H9 (cell line): ENCODE measurements around the gene EYA4. TPM values are rescaled to one million over a fixed set of nuclear protein-coding genes. Genes with fewer than 3 reads are reported as not detected.

ENCODE experiments used
- DNase-seq: peaks from one replicate; pipeline ENCODE4 v3.0.0-alpha.2; 2017
- H2AFZ ChIP-seq: one replicate; pipeline ENCODE4 v1.6.1; 2013; ENCODE audit warnings: mild to moderate bottlenecking, low read length, control low read depth, moderate library complexity
- H2AK5ac ChIP-seq: 2 replicates; pipeline ENCODE4 v1.6.1; 2013; ENCODE audit warnings: low read length, control low read depth, mixed read lengths; ENCODE audit not compliant: insufficient read length
- H2BK120ac ChIP-seq: one replicate; pipeline ENCODE4 v1.6.1; 2013; ENCODE audit warnings: low read depth, mild to moderate bottlenecking, low read length, control low read depth, inconsistent platforms; ENCODE audit not compliant: poor library complexity, severe bottlenecking
- H2BK12ac ChIP-seq: 2 replicates; pipeline ENCODE4 v1.6.1; 2013; ENCODE audit warnings: low read length, control low read depth, mixed read lengths, low read depth; ENCODE audit not compliant: insufficient read length
- H2BK15ac ChIP-seq: 2 replicates; pipeline ENCODE4 v1.6.1; 2013; ENCODE audit warnings: low read depth, low read length, control low read depth
- H2BK20ac ChIP-seq: one replicate; pipeline ENCODE4 v1.6.1; 2013; ENCODE audit warnings: low read depth, mild to moderate bottlenecking, low read length, control low read depth, inconsistent platforms; ENCODE audit not compliant: poor library complexity, severe bottlenecking
- H2BK5ac ChIP-seq: 2 replicates; pipeline ENCODE4 v1.6.1; 2013; ENCODE audit warnings: low read length, control low read depth, mixed read lengths; ENCODE audit not compliant: insufficient read length
- H3K14ac ChIP-seq: 2 replicates; pipeline ENCODE4 v1.6.1; 2013; ENCODE audit warnings: low read length, control low read depth; ENCODE audit not compliant: insufficient read depth
- H3K18ac ChIP-seq: 2 replicates; pipeline ENCODE4 v1.6.1; 2013; ENCODE audit warnings: low read depth, mild to moderate bottlenecking, mixed read lengths, low read length, control low read depth; ENCODE audit not compliant: insufficient read length
- H3K23ac ChIP-seq: 2 replicates; pipeline ENCODE4 v1.6.1; 2013; ENCODE audit warnings: low read length, control low read depth, mixed read lengths, low read depth; ENCODE audit not compliant: insufficient read length
- H3K23me2 ChIP-seq: 2 replicates; pipeline ENCODE4 v1.6.1; 2013; ENCODE audit warnings: low read depth, mild to moderate bottlenecking, mixed read lengths, low read length, control low read depth; ENCODE audit not compliant: insufficient read length, poor library complexity, severe bottlenecking
- H3K27ac ChIP-seq: 2 replicates; pipeline ENCODE4 v1.5.1; 2013; ENCODE audit warnings: low read length, control low read depth, mixed read lengths, low read depth; ENCODE audit not compliant: insufficient read length
- H3K27me3 ChIP-seq: 2 replicates; pipeline ENCODE4 v1.6.1; 2013; ENCODE audit warnings: low read length, control low read depth, inconsistent platforms; ENCODE audit not compliant: insufficient read depth
- H3K4ac ChIP-seq: 2 replicates; pipeline ENCODE4 v1.6.1; 2013; ENCODE audit warnings: low read depth, mild to moderate bottlenecking, control low read depth, inconsistent platforms, low read length, moderate library complexity
- H3K4me1 ChIP-seq: 2 replicates; pipeline ENCODE4 v1.6.1; 2013; ENCODE audit warnings: low read length, control low read depth, inconsistent platforms; ENCODE audit not compliant: insufficient read depth
- H3K4me2 ChIP-seq: 2 replicates; pipeline ENCODE4 v1.6.1; 2013; ENCODE audit warnings: low read length, control low read depth, mixed read lengths; ENCODE audit not compliant: insufficient read length, insufficient read depth
- H3K56ac ChIP-seq: 2 replicates; pipeline ENCODE4 v1.6.1; 2013; ENCODE audit warnings: low read depth, mild to moderate bottlenecking, mixed read lengths, low read length, control low read depth; ENCODE audit not compliant: insufficient read length
- H3K79me1 ChIP-seq: 2 replicates; pipeline ENCODE4 v1.6.1; 2013; ENCODE audit warnings: low read depth, mild to moderate bottlenecking, moderate library complexity, low read length, control low read depth, inconsistent platforms; ENCODE audit not compliant: insufficient read depth, poor library complexity, severe bottlenecking
- H3K79me2 ChIP-seq: 2 replicates; pipeline ENCODE4 v1.6.1; 2013; ENCODE audit warnings: low read length, control low read depth, inconsistent platforms; ENCODE audit not compliant: insufficient read depth
- H3K9ac ChIP-seq: 2 replicates; pipeline ENCODE4 v1.6.1; 2013; ENCODE audit warnings: low read length, control low read depth, mixed read lengths; ENCODE audit not compliant: insufficient read length; ENCODE audit errors: extremely low read depth
- H3K9me3 ChIP-seq: one replicate; pipeline ENCODE4 v1.6.1; 2013; ENCODE audit warnings: low read depth, low read length, inconsistent platforms; ENCODE audit not compliant: control insufficient read depth
- H3T11ph ChIP-seq: one replicate; pipeline ENCODE4 v1.6.1; 2013; ENCODE audit warnings: mild to moderate bottlenecking, low read length, control low read depth, inconsistent platforms
- H4K20me1 ChIP-seq: one replicate; pipeline ENCODE4 v1.6.1; 2013; ENCODE audit not compliant: control insufficient read depth, insufficient read length, insufficient read depth
- H4K5ac ChIP-seq: 2 replicates; pipeline ENCODE4 v1.6.1; 2013; ENCODE audit warnings: low read depth, mild to moderate bottlenecking, mixed read lengths, low read length, control low read depth; ENCODE audit not compliant: insufficient read length
- H4K8ac ChIP-seq: replicated peaks from 2 replicates; pipeline ENCODE4 v1.6.1; 2013; ENCODE audit warnings: low read length, control low read depth, mixed read lengths, low read depth; ENCODE audit not compliant: insufficient read length
- H4K91ac ChIP-seq: 2 replicates; pipeline ENCODE4 v1.6.1; 2013; ENCODE audit warnings: low read depth, mild to moderate bottlenecking, moderate library complexity, mixed read lengths, low read length, control low read depth; ENCODE audit not compliant: insufficient read length
- H3K27ac Mint-ChIP-seq, 3 experiments: 2 replicates in 2 of 3; 3 replicates in 1 of 3; pipeline ENCODE4 v1.8.0; 2020 to 2021; ENCODE audit warnings: mixed read lengths in 3 of 3, mild to moderate bottlenecking in 1 of 3, moderate library complexity in 1 of 3
- H3K27me3 Mint-ChIP-seq: 2 replicates; pipeline ENCODE4 v1.8.0; 2021; ENCODE audit warnings: low read depth, mild to moderate bottlenecking, moderate library complexity, mixed read lengths
- H3K36me3 Mint-ChIP-seq, 3 experiments: 2 replicates in 2 of 3; 3 replicates in 1 of 3; pipeline ENCODE4 v1.8.0; 2020 to 2021; ENCODE audit warnings: low read depth in 3 of 3, mixed read lengths in 3 of 3; ENCODE audit not compliant: insufficient read depth in 1 of 3
- H3K4me1 Mint-ChIP-seq, 2 experiments: 2 replicates each; pipeline ENCODE4 v1.8.0; 2020; ENCODE audit warnings: mixed read lengths in 2 of 2
- H3K4me3 Mint-ChIP-seq, 2 experiments: 2 replicates in 1 of 2; 3 replicates in 1 of 2; pipeline ENCODE4 v1.8.0; 2020 to 2021; ENCODE audit warnings: mild to moderate bottlenecking in 2 of 2, mixed read lengths in 2 of 2, moderate library complexity in 1 of 2
- H3K9me3 Mint-ChIP-seq, 2 experiments: 2 replicates in 1 of 2; 3 replicates in 1 of 2; pipeline ENCODE4 v1.8.0; 2020; ENCODE audit warnings: mild to moderate bottlenecking in 2 of 2, mixed read lengths in 2 of 2, moderate library complexity in 1 of 2
- CTCF ChIP-seq: fragments of 200-600 bp; sonication (generic); conservative IDR thresholded peaks from 3 replicates; pipeline ENCODE4 v1.8.0; 2021; ENCODE audit warnings: antibody characterized with exemption, mild to moderate bottlenecking
- WGBS: extraction: QIAGEN DNeasy Blood & Tissue Kit; methylation state at CpG from one replicate; pipeline ENCODE4 v1.1.7; 2013; ENCODE audit warnings: missing lambda C conversion rate, low lambda C conversion rate, mixed read lengths; ENCODE audit not compliant: insufficient read length; ENCODE audit errors: extremely low coverage; 5-methylcytosine and 5-hydroxymethylcytosine counted together
- total RNA-seq: library from RNA; stranded (reverse); gene quantifications from 2 replicates; pipeline ENCODE4 v1.2.1, GENCODE V29; 2021

The EYA4 gene
- total RNA-seq, 1 experiment from 2014 or later, result 0.26 TPM

- Histone ChIP-seq H2AFZ (no peak overlapping the region), H3K4me2 (no peak overlapping the region), H4K5ac (no peak overlapping the region), H2BK20ac (no peak overlapping the region), H2BK15ac (no peak overlapping the region), H3K23me2 (peaks cover 28% of the 10 kb centered on the region), H3K56ac (no peak overlapping the region), H2BK120ac (no peak overlapping the region), H3K23ac (no peak overlapping the region), H2BK12ac (no peak overlapping the region), H3T11ph (no peak overlapping the region), H4K20me1 (no peaks in the 10 kb centered on the region), H2AK5ac (no peak overlapping the region), H3K27ac (no peak overlapping the region), H3K18ac (no peak overlapping the region), H3K14ac (no peak overlapping the region), H3K4me1 (no peaks in the 10 kb centered on the region), H2BK5ac (no peak overlapping the region), H4K8ac (no peak overlapping the region), H3K27me3 (peaks cover 32% of the 10 kb centered on the region), H3K9me3 (no peaks in the 10 kb centered on the region), H3K9ac (no peak overlapping the region), H3K4ac (no peak overlapping the region), H3K79me2 (no peaks in the 10 kb centered on the region), H3K79me1 (no peaks in the 10 kb centered on the region), H4K91ac (no peak overlapping the region)
- TF ChIP-seq CTCF, result no peak
- no peaks in the 10 kb centered on the region for H3K9me3 Mint-ChIP-seq
- no peak overlapping the region for H3K27ac Mint-ChIP-seq
- no peak for DNase-seq
- H3K4me3 Mint-ChIP-seq, result no peak overlapping the region
- H3K36me3 Mint-ChIP-seq, result no peaks in the 10 kb centered on the region
- H3K4me1 Mint-ChIP-seq, result peaks cover 27 to 39% of the 10 kb centered on the region in 2 experiments
- WGBS, result no CpG with 5 or more reads among the region's 1 CpG
- H3K27me3 Mint-ChIP-seq, result peaks cover 74% of the 10 kb centered on the region
Measured at GRCh38 chr6:133245007-133245406, 3.9 kb downstream of the EYA4 start.
